ENCODE data around the gene BANP.
"Not testable (repeated sequence)": the region's sequence is repeated elsewhere in the genome, so short reads cannot be mapped to it uniquely, and the experiment has no call there.

BANP gene

GRCh38 chr16:88103011-88103410, 151.8 kb downstream of the BANP start:
- Histone ChIP-seq H2BK5ac (ENCODE audit: low read length) (no peak overlapping the region), H3K4me1 (ENCODE audit: control insufficient read depth in 2 of 2, insufficient read depth in 1 of 2, low read depth in 1 of 2, low read length in 2 of 2) (peaks cover 2 to 6% of the 10 kb centered on the region in 2 donors), H4K8ac (ENCODE audit: low read depth, low read length) (no peak overlapping the region), H3K27ac (replicated peaks; ENCODE audit: low read length) (no peak overlapping the region), H3K4ac (ENCODE audit: low read length) (no peak overlapping the region), H3K27me3 (ENCODE audit: control insufficient read depth in 3 of 3, insufficient read depth in 3 of 3, low read depth in 1 of 3, low read length in 3 of 3) (peaks cover 0 to 7% (median 0%) of the 10 kb centered on the region in 3 experiments), H3K79me1 (ENCODE audit: low read depth, low read length) (no peaks in the 10 kb centered on the region), H3K23ac (ENCODE audit: low read depth, low read length, poor library complexity) (no peak overlapping the region), H3K9me3 (replicated peaks in 1 of 2; ENCODE audit: control insufficient read depth in 2 of 2, insufficient read depth in 1 of 2, low read depth in 1 of 2, low read length in 2 of 2) (peaks cover 0 to 4% of the 10 kb centered on the region in 2 donors), H3K9ac (ENCODE audit: low read depth, low read length, poor library complexity) (no peak overlapping the region), H3K4me3 (ENCODE audit: low read length in 2 of 2) (no peak overlapping the region), H2BK120ac (ENCODE audit: low read depth, low read length) (no peak overlapping the region), H3K36me3 (replicated peaks in 1 of 2; ENCODE audit: control insufficient read depth in 2 of 2, insufficient read depth in 2 of 2, low read length in 2 of 2) (no peaks in the 10 kb centered on the region), H2BK12ac (ENCODE audit: low read length) (no peak overlapping the region), H3K14ac (ENCODE audit: low read length) (no peak overlapping the region), H2BK15ac (ENCODE audit: low read length) (no peak overlapping the region), H2AFZ (ENCODE audit: low read length) (no peak overlapping the region), H3K18ac (ENCODE audit: low read length) (peak overlapping the region; percentile 38), H2AK5ac (ENCODE audit: low read depth, low read length) (peak overlapping the region; percentile 36), H4K91ac (ENCODE audit: low read depth, low read length, poor library complexity) (no peak overlapping the region), H3K4me2 (ENCODE audit: insufficient read depth, low read length, poor library complexity, severe bottlenecking) (no peak overlapping the region)
- no CpG with 5 or more reads among the region's 15 CpGs for WGBS, 2 donors (ENCODE audit: extremely low coverage in 2 of 2, insufficient read length in 2 of 2, insufficient replicate concordance in 1 of 2)
- no peak for DNase-seq (ENCODE audit: low spot score)

GRCh38 chr16:88103581-88104188, 152.5 kb downstream of the BANP start:
- no peak overlapping the region for H4K91ac ChIP-seq (ENCODE audit: low read depth, low read length, poor library complexity)
- H3K4ac ChIP-seq (ENCODE audit: low read length), result no peak overlapping the region
- H3K9me3 ChIP-seq (replicated peaks in 1 of 2; ENCODE audit: control insufficient read depth in 2 of 2, insufficient read depth in 1 of 2, low read depth in 1 of 2, low read length in 2 of 2), result peaks cover 0 to 2% of the 10 kb centered on the region in 2 donors
- no peak overlapping the region for H2BK15ac ChIP-seq (ENCODE audit: low read length)
- no CpG with 5 or more reads among the region's 28 CpGs for WGBS, 2 donors (ENCODE audit: extremely low coverage in 2 of 2, insufficient read length in 2 of 2, insufficient replicate concordance in 1 of 2)
- H3K4me3 ChIP-seq (ENCODE audit: low read length in 2 of 2), result no peak overlapping the region
- H3K79me1 ChIP-seq (ENCODE audit: low read depth, low read length), result no peaks in the 10 kb centered on the region
- no peak overlapping the region for H3K23ac ChIP-seq (ENCODE audit: low read depth, low read length, poor library complexity)
- H3K9ac ChIP-seq (ENCODE audit: low read depth, low read length, poor library complexity), result no peak overlapping the region
- H2AK5ac ChIP-seq (ENCODE audit: low read depth, low read length), result peak overlapping the region; percentile 70
- H3K4me2 ChIP-seq (ENCODE audit: insufficient read depth, low read length, poor library complexity, severe bottlenecking), result no peak overlapping the region
- peak overlapping the region; percentile 82 for H3K14ac ChIP-seq (ENCODE audit: low read length)
- H3K4me1 ChIP-seq (ENCODE audit: control insufficient read depth in 2 of 2, insufficient read depth in 1 of 2, low read depth in 1 of 2, low read length in 2 of 2), result peaks cover 2 to 6% of the 10 kb centered on the region in 2 donors
- no peak for DNase-seq (ENCODE audit: low spot score)
- peak overlapping the region; percentile 41 for H2BK12ac ChIP-seq (ENCODE audit: low read length)
- no peaks in the 10 kb centered on the region for H3K36me3 ChIP-seq (replicated peaks in 1 of 2; ENCODE audit: control insufficient read depth in 2 of 2, insufficient read depth in 2 of 2, low read length in 2 of 2)
- H3K18ac ChIP-seq (ENCODE audit: low read length), result no peak overlapping the region
- no peak overlapping the region for H2AFZ ChIP-seq (ENCODE audit: low read length)
- H3K27me3 ChIP-seq (ENCODE audit: control insufficient read depth in 3 of 3, insufficient read depth in 3 of 3, low read depth in 1 of 3, low read length in 3 of 3), result peaks cover 0 to 3% (median 0%) of the 10 kb centered on the region in 3 experiments
- H2BK5ac ChIP-seq (ENCODE audit: low read length), result no peak overlapping the region
- H2BK120ac ChIP-seq (ENCODE audit: low read depth, low read length), result no peak overlapping the region
- no peak overlapping the region for H4K8ac ChIP-seq (ENCODE audit: low read depth, low read length)
- no peak overlapping the region for H3K27ac ChIP-seq (replicated peaks; ENCODE audit: low read length)

- not testable (repeated sequence) for H3K9ac ChIP-seq (ENCODE audit: low read depth, low read length, poor library complexity)
- peak overlapping the region; percentile 55 for H3K23ac ChIP-seq (ENCODE audit: low read depth, low read length, poor library complexity)
These were observed 153.1 kb downstream of the BANP start for GRCh38 chr16:88104363-88104762.

GRCh38 chr16:88105574-88106140, 154.4 kb downstream of the BANP start:
- no CpG with 5 or more reads among the region's 7 CpGs for WGBS, 2 donors (ENCODE audit: extremely low coverage in 2 of 2, insufficient read length in 2 of 2, insufficient replicate concordance in 1 of 2)
- H3K27me3 ChIP-seq (ENCODE audit: control insufficient read depth in 3 of 3, insufficient read depth in 3 of 3, low read depth in 1 of 3, low read length in 3 of 3); H3K4me1 ChIP-seq (ENCODE audit: control insufficient read depth in 2 of 2, insufficient read depth in 1 of 2, low read depth in 1 of 2, low read length in 2 of 2); H4K8ac ChIP-seq (ENCODE audit: low read depth, low read length); H3K27ac ChIP-seq (replicated peaks; ENCODE audit: low read length); H3K14ac ChIP-seq (ENCODE audit: low read length); H3K4me2 ChIP-seq (ENCODE audit: insufficient read depth, low read length, poor library complexity, severe bottlenecking); H2AK5ac ChIP-seq (ENCODE audit: low read depth, low read length); H3K79me1 ChIP-seq (ENCODE audit: low read depth, low read length); H3K4ac ChIP-seq (ENCODE audit: low read length); H2BK5ac ChIP-seq (ENCODE audit: low read length); H3K18ac ChIP-seq (ENCODE audit: low read length); H3K23ac ChIP-seq (ENCODE audit: low read depth, low read length, poor library complexity); H2AFZ ChIP-seq (ENCODE audit: low read length); DNase-seq (ENCODE audit: low spot score); H2BK120ac ChIP-seq (ENCODE audit: low read depth, low read length); H4K91ac ChIP-seq (ENCODE audit: low read depth, low read length, poor library complexity); H3K36me3 ChIP-seq (replicated peaks in 1 of 2; ENCODE audit: control insufficient read depth in 2 of 2, insufficient read depth in 2 of 2, low read length in 2 of 2); H2BK12ac ChIP-seq (ENCODE audit: low read length); H3K9ac ChIP-seq (ENCODE audit: low read depth, low read length, poor library complexity); H3K9me3 ChIP-seq (replicated peaks in 1 of 2; ENCODE audit: control insufficient read depth in 2 of 2, insufficient read depth in 1 of 2, low read depth in 1 of 2, low read length in 2 of 2); H3K4me3 ChIP-seq (ENCODE audit: low read length in 2 of 2): not testable (repeated sequence)
- H2BK15ac ChIP-seq (ENCODE audit: low read length), result peak overlapping the region; percentile 64

More at GRCh38 chr16:88104363-88104762, 153.1 kb downstream of the BANP start:
- not testable (repeated sequence) for H3K4me3 ChIP-seq (ENCODE audit: low read length in 2 of 2); H2BK12ac ChIP-seq (ENCODE audit: low read length); H3K4ac ChIP-seq (ENCODE audit: low read length); H3K79me1 ChIP-seq (ENCODE audit: low read depth, low read length); H4K91ac ChIP-seq (ENCODE audit: low read depth, low read length, poor library complexity); H3K4me1 ChIP-seq (ENCODE audit: control insufficient read depth in 2 of 2, insufficient read depth in 1 of 2, low read depth in 1 of 2, low read length in 2 of 2); H3K14ac ChIP-seq (ENCODE audit: low read length); H3K36me3 ChIP-seq (replicated peaks in 1 of 2; ENCODE audit: control insufficient read depth in 2 of 2, insufficient read depth in 2 of 2, low read length in 2 of 2); H2BK120ac ChIP-seq (ENCODE audit: low read depth, low read length); H4K8ac ChIP-seq (ENCODE audit: low read depth, low read length); H3K27ac ChIP-seq (replicated peaks; ENCODE audit: low read length); H2BK5ac ChIP-seq (ENCODE audit: low read length); H2AK5ac ChIP-seq (ENCODE audit: low read depth, low read length); H3K4me2 ChIP-seq (ENCODE audit: insufficient read depth, low read length, poor library complexity, severe bottlenecking); H2BK15ac ChIP-seq (ENCODE audit: low read length); H2AFZ ChIP-seq (ENCODE audit: low read length); H3K27me3 ChIP-seq (ENCODE audit: control insufficient read depth in 3 of 3, insufficient read depth in 3 of 3, low read depth in 1 of 3, low read length in 3 of 3); DNase-seq (ENCODE audit: low spot score); H3K18ac ChIP-seq (ENCODE audit: low read length); H3K9me3 ChIP-seq (replicated peaks in 1 of 2; ENCODE audit: control insufficient read depth in 2 of 2, insufficient read depth in 1 of 2, low read depth in 1 of 2, low read length in 2 of 2)
- no CpG with 5 or more reads among the region's 17 CpGs for WGBS, 2 donors (ENCODE audit: extremely low coverage in 2 of 2, insufficient read length in 2 of 2, insufficient replicate concordance in 1 of 2)

All from neuronal stem cell (in vitro differentiated cells).